HEK293T (cell line): Measurements from ENCODE around the gene SMIM41.

Experiments used
- CTCF ChIA-PET: fragments of 350-600 bp; formaldehyde crosslinking; extraction: SDS; loops from one replicate; lab custom pipeline; 2021; ENCODE audit warnings: antibody characterized with exemption, inconsistent platforms; lab: Yijun Ruan, JAX
- POLR2A ChIA-PET: fragments of 350-600 bp; formaldehyde crosslinking; extraction: SDS; loops from one replicate; lab custom pipeline; 2020; ENCODE audit warnings: antibody characterized with exemption, inconsistent platforms; lab: Yijun Ruan, JAX
- DNase-seq: peaks from one replicate; pipeline ENCODE4 v3.0.0; 2012; ENCODE audit warnings: mixed read lengths; ENCODE audit errors: extremely low spot score
- ARNT ChIP-seq: fragments of 450-650 bp; IDR thresholded peaks from 2 replicates; pipeline ENCODE4 v1.6.1; 2017; ENCODE audit warnings: mild to moderate bottlenecking
- BHLHE40 ChIP-seq: fragments of 450-650 bp; IDR thresholded peaks from 2 replicates; pipeline ENCODE4 v1.6.1; 2016; ENCODE audit warnings: mild to moderate bottlenecking, moderate library complexity, borderline replicate concordance
- CTBP1 ChIP-seq: fragments of 450-650 bp; IDR thresholded peaks from 2 replicates; pipeline ENCODE4 v1.6.1; 2016; ENCODE audit warnings: borderline replicate concordance
- ELF4 ChIP-seq: fragments of 450-650 bp; IDR thresholded peaks from 2 replicates; pipeline ENCODE4 v1.6.1; 2017; ENCODE audit warnings: antibody characterized with exemption
- FOXA1 ChIP-seq: fragments of 450-650 bp; IDR thresholded peaks from 2 replicates; pipeline ENCODE4 v1.6.1; 2016; ENCODE audit warnings: mild to moderate bottlenecking
- FOXK2 ChIP-seq: fragments of 450-650 bp; IDR thresholded peaks from 2 replicates; pipeline ENCODE4 v1.6.1; 2016; ENCODE audit warnings: mild to moderate bottlenecking
- FOXM1 ChIP-seq: fragments of 450-650 bp; IDR thresholded peaks from 2 replicates; pipeline ENCODE4 v1.6.1; 2017; ENCODE audit warnings: mild to moderate bottlenecking, borderline replicate concordance
- HDGF ChIP-seq: fragments of 450-650 bp; IDR thresholded peaks from 2 replicates; pipeline ENCODE4 v1.6.1; 2017; ENCODE audit warnings: antibody characterized with exemption, borderline replicate concordance
- L3MBTL2 ChIP-seq: fragments of 450-650 bp; conservative IDR thresholded peaks from 2 replicates; pipeline ENCODE4 v1.6.1; 2016; ENCODE audit warnings: mild to moderate bottlenecking
- LEF1 ChIP-seq: fragments of 450-650 bp; IDR thresholded peaks from 2 replicates; pipeline ENCODE4 v1.6.1; 2017; ENCODE audit warnings: mild to moderate bottlenecking, borderline replicate concordance
- NFRKB ChIP-seq: fragments of 450-650 bp; IDR thresholded peaks from 2 replicates; pipeline ENCODE4 v1.6.1; 2016; ENCODE audit warnings: mild to moderate bottlenecking, moderate library complexity
- PKNOX1 ChIP-seq: fragments of 450-650 bp; IDR thresholded peaks from 2 replicates; pipeline ENCODE4 v1.6.1; 2016
- SP1 ChIP-seq: fragments of 450-650 bp; IDR thresholded peaks from 2 replicates; pipeline ENCODE4 v1.6.1; 2017
- SUZ12 ChIP-seq: fragments of 450-650 bp; IDR thresholded peaks from 2 replicates; pipeline ENCODE4 v1.6.1; 2016; ENCODE audit warnings: mild to moderate bottlenecking
- TARDBP ChIP-seq: fragments of 450-650 bp; IDR thresholded peaks from 2 replicates; pipeline ENCODE4 v1.6.1; 2016
- ZNF384 ChIP-seq: fragments of 450-650 bp; IDR thresholded peaks from 2 replicates; pipeline ENCODE4 v1.6.1; 2016

The SMIM41 gene

GRCh38 chr12:52147964-52148463 lies 68.5 kb downstream of the SMIM41 start:
- no peak for DNase-seq
- POLR2A ChIA-PET, result no interaction called here
- TF ChIP-seq SUZ12, result no peak
- TF ChIP-seq ARNT, result no peak
- TF ChIP-seq FOXA1, result no peak
- TF ChIP-seq FOXM1, result no peak
- CTCF ChIA-PET, result interaction anchor here (1.3 to 2.0 kb wide), 2 partner anchors 73 to 731 kb away, joined by 3 to 5 read pairs; no protein-coding TSS in a partner anchor

- TF ChIP-seq FOXK2 (no peak), SUZ12 (no peak), ZNF384 (no peak), L3MBTL2 (no peak), LEF1 (no peak), TARDBP (no peak), NFRKB (no peak), HDGF (no peak), FOXA1 (no peak), BHLHE40 (no peak), SP1 (no peak), ARNT (no peak), FOXM1 (no peak), ELF4 (no peak), PKNOX1 (no peak), CTBP1 (no peak)
- no peak for DNase-seq
- POLR2A ChIA-PET, result no interaction called here
- CTCF ChIA-PET, result interaction anchor here (0.5 to 2.0 kb wide), 3 partner anchors 22 to 731 kb away, joined by 3 to 5 read pairs (median 3); no protein-coding TSS in a partner anchor
These were observed 69.1 kb downstream of the SMIM41 start for GRCh38 chr12:52148464-52149181.

- DNase-seq, result no peak
- ChIA-PET CTCF (interaction anchor here (0.5 kb wide), 1 partner anchor 22 kb away, joined by 3 read pairs; no protein-coding TSS in a partner anchor), POLR2A (no interaction called here)
- TF ChIP-seq SP1, result no peak
- TF ChIP-seq L3MBTL2, result no peak
- TF ChIP-seq PKNOX1, result no peak
- TF ChIP-seq ARNT, result no peak
- TF ChIP-seq NFRKB, result no peak
- no peak for TF ChIP-seq SUZ12
- TF ChIP-seq BHLHE40, result no peak
- no peak for TF ChIP-seq CTBP1
- no peak for TF ChIP-seq ZNF384
- TF ChIP-seq HDGF, result no peak
- TF ChIP-seq FOXK2, result no peak
- TF ChIP-seq ELF4, result no peak
- TF ChIP-seq FOXA1, result no peak
- TF ChIP-seq FOXM1, result no peak
- no peak for TF ChIP-seq LEF1
- TF ChIP-seq TARDBP, result no peak
These were observed 69.7 kb downstream of the SMIM41 start for GRCh38 chr12:52149182-52149641.

- ChIA-PET CTCF (no interaction called here), POLR2A (no interaction called here)
- TF ChIP-seq LEF1 (no peak), BHLHE40 (no peak), NFRKB (no peak), FOXM1 (no peak), PKNOX1 (no peak), TARDBP (no peak), ARNT (no peak), FOXK2 (no peak), L3MBTL2 (no peak), ELF4 (no peak), CTBP1 (no peak), FOXA1 (no peak), HDGF (no peak), SUZ12 (no peak), SP1 (no peak), ZNF384 (no peak)
- DNase-seq, result no peak
These were observed 70.2 kb downstream of the SMIM41 start for GRCh38 chr12:52149651-52150241.

- ChIA-PET POLR2A (no interaction called here), CTCF (interaction anchor here (0.7 kb wide), 1 partner anchor 228 kb away, joined by 4 read pairs; no protein-coding TSS in a partner anchor)
- no peak for DNase-seq
- TF ChIP-seq PKNOX1 (no peak), SP1 (no peak), CTBP1 (no peak)
These were observed 71.8 kb downstream of the SMIM41 start for GRCh38 chr12:52151153-52151836.
